ENCODE data around the gene TGFBR1.

Gene TGFBR1

GRCh38 chr9:99083051-99083450 is 21.9 kb upstream of the TGFBR1 start:
- no peak for DNase-seq
- H2AFZ ChIP-seq (ENCODE audit: low read length): no peak overlapping the region

GRCh38 chr9:99085949-99086948 is 18.7 kb upstream of the TGFBR1 start:
- Histone ChIP-seq H3K27ac (ENCODE audit: low read length) (no peak overlapping the region), H4K20me1 (ENCODE audit: insufficient read depth, low read length) (no peaks in the 10 kb centered on the region), H3K36me3 (replicated peaks; ENCODE audit: insufficient read depth, low read length) (no peaks in the 10 kb centered on the region), H3K4me2 (ENCODE audit: low read depth, low read length) (no peak overlapping the region), H3K79me2 (ENCODE audit: low read length) (no peaks in the 10 kb centered on the region), H3K4me3 (ENCODE audit: low read length) (no peak overlapping the region), H3K9ac (ENCODE audit: low read length) (no peak overlapping the region), H3K27me3 (replicated peaks; ENCODE audit: insufficient read depth, low read length) (no peaks in the 10 kb centered on the region), H3K9me2 (replicated peaks; ENCODE audit: insufficient read depth, low read length) (no peaks in the 10 kb centered on the region), H3K9me3 (replicated peaks; ENCODE audit: insufficient read depth, low read length) (no peaks in the 10 kb centered on the region), H3F3A (ENCODE audit: insufficient read depth, low read length) (no peaks in the 10 kb centered on the region), H2AFZ (ENCODE audit: low read length) (no peak overlapping the region), H3K4me1 (ENCODE audit: low read length) (no peaks in the 10 kb centered on the region)
- DNase-seq: no peak
- no peak for TF ChIP-seq EZH2phosphoT487 (IDR thresholded peaks at IDR 0.05; ENCODE audit: low read length)
- TF ChIP-seq EZH2 (optimal IDR thresholded peaks at IDR 0.05; ENCODE audit: low read depth, low read length): no peak
- no peak for TF ChIP-seq CTCF (IDR thresholded peaks at IDR 0.05; ENCODE audit: low read length)

More at GRCh38 chr9:99083051-99083450, 21.9 kb upstream of the TGFBR1 start:
- H3K9me2 ChIP-seq (replicated peaks; ENCODE audit: insufficient read depth, low read length): no peaks in the 10 kb centered on the region
- H3K4me1 ChIP-seq (ENCODE audit: low read length): no peaks in the 10 kb centered on the region
- no peaks in the 10 kb centered on the region for H3K9me3 ChIP-seq (replicated peaks; ENCODE audit: insufficient read depth, low read length)
- no peaks in the 10 kb centered on the region for H3K79me2 ChIP-seq (ENCODE audit: low read length)
- no peaks in the 10 kb centered on the region for H4K20me1 ChIP-seq (ENCODE audit: insufficient read depth, low read length)
- no peaks in the 10 kb centered on the region for H3K36me3 ChIP-seq (replicated peaks; ENCODE audit: insufficient read depth, low read length)
- no peak for TF ChIP-seq EZH2phosphoT487 (IDR thresholded peaks at IDR 0.05; ENCODE audit: low read length)
- TF ChIP-seq EZH2 (optimal IDR thresholded peaks at IDR 0.05; ENCODE audit: low read depth, low read length): no peak
- no peak for TF ChIP-seq CTCF (IDR thresholded peaks at IDR 0.05; ENCODE audit: low read length)
- H3K9ac ChIP-seq (ENCODE audit: low read length): no peak overlapping the region
- no peaks in the 10 kb centered on the region for H3F3A ChIP-seq (ENCODE audit: insufficient read depth, low read length)
- H3K27me3 ChIP-seq (replicated peaks; ENCODE audit: insufficient read depth, low read length): no peaks in the 10 kb centered on the region
- no peak overlapping the region for H3K4me3 ChIP-seq (ENCODE audit: low read length)
- no peak overlapping the region for H3K27ac ChIP-seq (ENCODE audit: low read length)
- no peak overlapping the region for H3K4me2 ChIP-seq (ENCODE audit: low read depth, low read length)

GRCh38 chr9:99087462-99087861 is 17.5 kb upstream of the TGFBR1 start:
- Histone ChIP-seq H3K9me2 (replicated peaks; ENCODE audit: insufficient read depth, low read length) (no peaks in the 10 kb centered on the region), H3K9me3 (replicated peaks; ENCODE audit: insufficient read depth, low read length) (no peaks in the 10 kb centered on the region), H2AFZ (ENCODE audit: low read length) (no peak overlapping the region), H3K27ac (ENCODE audit: low read length) (no peak overlapping the region), H3K9ac (ENCODE audit: low read length) (no peak overlapping the region), H3K4me3 (ENCODE audit: low read length) (no peak overlapping the region), H4K20me1 (ENCODE audit: insufficient read depth, low read length) (no peaks in the 10 kb centered on the region), H3K79me2 (ENCODE audit: low read length) (no peaks in the 10 kb centered on the region), H3K36me3 (replicated peaks; ENCODE audit: insufficient read depth, low read length) (no peaks in the 10 kb centered on the region), H3K4me1 (ENCODE audit: low read length) (no peaks in the 10 kb centered on the region), H3F3A (ENCODE audit: insufficient read depth, low read length) (no peaks in the 10 kb centered on the region), H3K4me2 (ENCODE audit: low read depth, low read length) (no peak overlapping the region), H3K27me3 (replicated peaks; ENCODE audit: insufficient read depth, low read length) (no peaks in the 10 kb centered on the region)
- TF ChIP-seq EZH2 (optimal IDR thresholded peaks at IDR 0.05; ENCODE audit: low read depth, low read length) (no peak), EZH2phosphoT487 (IDR thresholded peaks at IDR 0.05; ENCODE audit: low read length) (no peak), CTCF (IDR thresholded peaks at IDR 0.05; ENCODE audit: low read length) (no peak)
- no peak for DNase-seq

Data from MM.1S (cell line).